Activated CD4-positive, alpha-beta T cell treated with anti-CD3 and anti-CD28 coated beads, Interleukin-2, amount 10 ng/mL, durations not matched to agents 24 days and 14 days (primary cell): Measurements from ENCODE around the gene RASSF7. TPM values are rescaled to one million over a fixed set of nuclear protein-coding genes. Genes with fewer than 3 reads are reported as not detected.

ENCODE experiments used
- DNase-seq: peaks from one replicate; pipeline ENCODE4 v3.0.0; 2022
- H3K27ac Mint-ChIP-seq: one replicate; pipeline ENCODE4 v1.8.0; 2022; ENCODE audit warnings: mild to moderate bottlenecking, mixed read lengths
- H3K27me3 Mint-ChIP-seq: one replicate; pipeline ENCODE4 v1.8.0; 2022; ENCODE audit warnings: mixed read lengths
- H3K36me3 Mint-ChIP-seq: one replicate; pipeline ENCODE4 v1.8.0; 2022; ENCODE audit warnings: low read depth, mild to moderate bottlenecking, mixed read lengths
- H3K4me1 Mint-ChIP-seq: one replicate; pipeline ENCODE4 v1.8.0; 2021; ENCODE audit warnings: mixed read lengths
- H3K4me3 Mint-ChIP-seq: one replicate; pipeline ENCODE4 v1.8.0; 2022; ENCODE audit warnings: mild to moderate bottlenecking, moderate library complexity, mixed read lengths
- H3K9me3 Mint-ChIP-seq: one replicate; pipeline ENCODE4 v1.8.0; 2021; ENCODE audit warnings: mixed read lengths
- intact Hi-C: fragments of 100-400 bp; cut with micrococcal nuclease; formaldehyde crosslinking; loops from one replicate; pipeline ENCODE4 v1.15.1; 2023
- total RNA-seq: library from RNA; stranded (reverse); gene quantifications from 2 replicates; pipeline ENCODE4 v1.2.3, GENCODE V29; 2022

Gene RASSF7
- total RNA-seq, 1 donor from 2014 or later: 21.8 TPM

DNA sequence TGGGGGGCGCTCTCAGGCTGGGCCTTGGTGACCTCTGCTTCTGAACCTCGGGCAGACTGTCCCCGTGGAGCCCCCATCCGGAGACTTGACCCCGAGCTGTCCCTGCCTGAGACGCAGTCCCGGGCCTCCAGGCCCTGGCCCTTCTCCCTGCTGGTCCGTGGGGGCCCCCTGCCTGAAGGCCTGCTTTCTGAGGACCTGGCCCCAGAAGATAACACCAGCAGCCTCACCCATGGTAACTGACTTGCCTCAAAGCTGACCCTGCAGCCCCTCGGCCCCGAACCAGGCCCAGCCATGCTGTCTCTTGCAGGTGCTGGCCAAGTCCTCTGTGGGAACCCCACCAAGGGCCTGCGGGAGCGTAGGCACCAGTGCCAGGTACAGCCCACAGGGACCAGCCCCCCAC is 9.2 kb upstream of the RASSF7 start:
- no peak for DNase-seq
- Mint-ChIP-seq H3K9me3 (no peaks in the 10 kb centered on the region), H3K36me3 (no peaks in the 10 kb centered on the region), H3K4me3 (no peak overlapping the region), H3K4me1 (no peaks in the 10 kb centered on the region), H3K27me3 (peaks cover 4% of the 10 kb centered on the region), H3K27ac (no peak overlapping the region)
- intact Hi-C loops: no loop called here

- Mint-ChIP-seq H3K27ac (no peak overlapping the region), H3K4me1 (no peaks in the 10 kb centered on the region), H3K27me3 (peaks cover 15% of the 10 kb centered on the region), H3K36me3 (no peaks in the 10 kb centered on the region), H3K9me3 (no peaks in the 10 kb centered on the region), H3K4me3 (no peak overlapping the region)
- DNase-seq: no peak
- intact Hi-C loops: no loop called here
Measured at GRCh38 chr11:553083-553987, 7.4 kb upstream of the RASSF7 start.

GRCh38 chr11:553988-554340 is 6.8 kb upstream of the RASSF7 start:
- Mint-ChIP-seq H3K27ac (no peak overlapping the region), H3K9me3 (no peaks in the 10 kb centered on the region), H3K36me3 (no peaks in the 10 kb centered on the region), H3K4me1 (no peaks in the 10 kb centered on the region), H3K27me3 (peaks cover 15% of the 10 kb centered on the region), H3K4me3 (peak overlapping the region; percentile 34)
- DNase-seq: no peak
- intact Hi-C loops: loop anchor here (2.0 kb wide), 1 partner anchor 17 kb away; the partner anchor contains the start of gene LRRC56

- Mint-ChIP-seq H3K27ac (no peak overlapping the region), H3K36me3 (no peaks in the 10 kb centered on the region)
Measured at GRCh38 chr11:554428-555226, 6.1 kb upstream of the RASSF7 start.

DNA sequence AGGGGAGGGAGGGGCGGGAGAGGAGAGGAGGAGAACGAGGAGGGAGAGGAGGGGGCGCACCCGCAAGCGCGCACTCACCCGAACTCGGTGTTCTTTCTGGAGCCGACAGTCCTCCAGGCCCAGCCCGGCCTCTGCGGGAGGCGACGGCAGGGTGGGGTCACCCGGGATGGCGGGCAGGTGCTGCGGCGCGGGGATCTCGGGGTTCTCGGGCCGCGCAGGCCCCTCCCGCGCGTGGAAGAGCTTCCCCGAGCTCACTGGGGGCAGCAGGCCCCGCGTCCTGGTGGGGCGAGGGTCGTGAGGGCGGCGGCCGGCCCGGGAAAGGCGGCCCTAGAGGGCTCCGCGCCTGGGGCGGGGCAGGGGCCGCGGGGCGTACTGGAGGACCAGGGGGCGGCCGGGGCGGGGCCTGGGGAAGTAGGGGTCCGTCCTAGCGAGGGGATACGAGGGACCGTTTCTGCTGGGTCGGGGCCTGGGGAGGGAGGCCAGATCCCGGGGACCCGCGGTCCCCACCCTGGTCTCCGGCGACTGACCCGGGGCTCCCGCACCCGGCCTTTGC is 5.5 kb upstream of the RASSF7 start:
- H3K27me3 Mint-ChIP-seq: peaks cover 15% of the 10 kb centered on the region
- peaks cover 4% of the 10 kb centered on the region for H3K4me1 Mint-ChIP-seq
- H3K4me3 Mint-ChIP-seq: peak overlapping the region; percentile 51
- H3K27ac Mint-ChIP-seq: no peak overlapping the region
- H3K36me3 Mint-ChIP-seq: no peaks in the 10 kb centered on the region
- no peaks in the 10 kb centered on the region for H3K9me3 Mint-ChIP-seq
- no peak for DNase-seq
- intact Hi-C loops: loop anchor here (1.0 to 2.0 kb wide), 2 partner anchors 19 to 168 kb away; partner anchors contain the start of gene LRRC56

More at GRCh38 chr11:554428-555226, 6.1 kb upstream of the RASSF7 start:
- no peaks in the 10 kb centered on the region for H3K9me3 Mint-ChIP-seq
- intact Hi-C loops: loop anchor here (1.0 to 2.0 kb wide), 2 partner anchors 18 to 169 kb away; partner anchors contain the start of gene LRRC56
- H3K4me3 Mint-ChIP-seq: peak overlapping the region; percentile 51
- peak; percentile 93 for DNase-seq
- peaks cover 15% of the 10 kb centered on the region for H3K27me3 Mint-ChIP-seq
- H3K4me1 Mint-ChIP-seq: no peaks in the 10 kb centered on the region

- H3K9me3 Mint-ChIP-seq: no peaks in the 10 kb centered on the region
- H3K27me3 Mint-ChIP-seq: peaks cover 15% of the 10 kb centered on the region
- H3K36me3 Mint-ChIP-seq: no peaks in the 10 kb centered on the region
- H3K27ac Mint-ChIP-seq: no peak overlapping the region
- DNase-seq: peak; percentile 78
- H3K4me3 Mint-ChIP-seq: peak overlapping the region; percentile 35
- peaks cover 4% of the 10 kb centered on the region for H3K4me1 Mint-ChIP-seq
- intact Hi-C loops: loop anchor here (1.0 to 2.0 kb wide), 2 partner anchors 19 to 167 kb away; partner anchors contain the start of gene LRRC56
Measured at GRCh38 chr11:555780-556661, 4.7 kb upstream of the RASSF7 start.

DNA sequence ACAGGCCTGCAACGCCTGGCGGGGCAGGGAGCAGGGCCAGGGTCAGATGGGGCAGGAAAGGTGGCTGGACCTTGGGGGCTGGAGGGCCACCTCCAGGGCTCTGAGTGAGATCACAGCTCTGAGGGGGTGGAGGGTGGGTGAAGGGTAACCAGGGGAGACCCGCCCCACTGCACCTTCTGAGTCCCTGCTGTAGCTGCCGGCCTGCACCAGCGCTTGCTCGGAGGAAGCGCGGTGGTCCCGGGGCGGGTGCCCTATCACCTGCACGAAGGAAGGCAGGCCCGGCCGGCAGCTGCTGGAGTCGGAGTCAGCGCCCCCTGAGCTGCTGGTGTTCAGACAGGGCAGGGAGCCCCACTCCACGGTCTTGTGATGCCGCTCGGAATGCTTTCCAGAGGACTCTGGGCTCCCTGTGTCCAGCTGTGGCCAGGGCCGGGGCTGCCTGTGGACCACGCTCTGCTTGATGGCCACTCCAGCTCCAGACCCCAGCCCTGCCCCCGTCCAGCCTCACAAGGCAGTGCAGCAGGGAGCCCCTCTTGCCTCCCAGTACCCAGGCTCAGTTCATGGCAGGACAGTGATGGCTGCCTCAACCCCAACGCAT is 4.0 kb upstream of the RASSF7 start:
- Mint-ChIP-seq H3K27ac (no peak overlapping the region), H3K27me3 (peaks cover 15% of the 10 kb centered on the region), H3K36me3 (peaks cover 2% of the 10 kb centered on the region), H3K4me1 (peaks cover 8% of the 10 kb centered on the region), H3K9me3 (no peaks in the 10 kb centered on the region), H3K4me3 (peak overlapping the region; percentile 35)
- intact Hi-C loops: no loop called here
- no peak for DNase-seq

GRCh38 chr11:557328-558132 is 3.2 kb upstream of the RASSF7 start:
- intact Hi-C loops: no loop called here
- H3K36me3 Mint-ChIP-seq: peaks cover 2% of the 10 kb centered on the region

DNA sequence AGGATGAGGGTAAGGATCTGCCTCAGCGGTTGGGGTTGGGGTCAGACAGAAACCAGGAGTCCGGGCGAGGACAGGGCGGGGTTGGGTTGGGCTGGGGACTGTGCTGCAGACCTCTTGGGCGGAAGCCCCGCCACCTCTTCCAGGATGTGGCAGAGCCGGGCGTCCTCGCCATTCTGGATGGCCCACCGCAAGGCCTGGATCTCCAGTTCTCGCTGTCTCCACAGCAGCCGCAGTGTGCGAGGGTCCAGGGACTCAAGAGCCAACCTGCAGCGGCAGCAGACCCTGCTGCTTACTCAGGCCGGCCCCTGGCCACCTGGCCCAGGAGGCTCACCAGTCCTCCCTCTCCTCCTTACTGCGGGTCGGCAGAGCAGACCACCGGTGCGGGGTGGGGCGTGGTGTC is 2.3 kb upstream of the RASSF7 start:
- H3K4me1 Mint-ChIP-seq: peaks cover 9% of the 10 kb centered on the region
- H3K27me3 Mint-ChIP-seq: peaks cover 15% of the 10 kb centered on the region
- H3K36me3 Mint-ChIP-seq: peaks cover 3% of the 10 kb centered on the region
- H3K4me3 Mint-ChIP-seq: no peak overlapping the region
- intact Hi-C loops: no loop called here
- DNase-seq: no peak
- H3K27ac Mint-ChIP-seq: no peak overlapping the region
- no peaks in the 10 kb centered on the region for H3K9me3 Mint-ChIP-seq

More at GRCh38 chr11:557328-558132, 3.2 kb upstream of the RASSF7 start:
- Mint-ChIP-seq H3K9me3 (no peaks in the 10 kb centered on the region), H3K4me1 (peaks cover 8% of the 10 kb centered on the region), H3K27ac (no peak overlapping the region), H3K27me3 (peaks cover 15% of the 10 kb centered on the region), H3K4me3 (no peak overlapping the region)
- no peak for DNase-seq

DNA sequence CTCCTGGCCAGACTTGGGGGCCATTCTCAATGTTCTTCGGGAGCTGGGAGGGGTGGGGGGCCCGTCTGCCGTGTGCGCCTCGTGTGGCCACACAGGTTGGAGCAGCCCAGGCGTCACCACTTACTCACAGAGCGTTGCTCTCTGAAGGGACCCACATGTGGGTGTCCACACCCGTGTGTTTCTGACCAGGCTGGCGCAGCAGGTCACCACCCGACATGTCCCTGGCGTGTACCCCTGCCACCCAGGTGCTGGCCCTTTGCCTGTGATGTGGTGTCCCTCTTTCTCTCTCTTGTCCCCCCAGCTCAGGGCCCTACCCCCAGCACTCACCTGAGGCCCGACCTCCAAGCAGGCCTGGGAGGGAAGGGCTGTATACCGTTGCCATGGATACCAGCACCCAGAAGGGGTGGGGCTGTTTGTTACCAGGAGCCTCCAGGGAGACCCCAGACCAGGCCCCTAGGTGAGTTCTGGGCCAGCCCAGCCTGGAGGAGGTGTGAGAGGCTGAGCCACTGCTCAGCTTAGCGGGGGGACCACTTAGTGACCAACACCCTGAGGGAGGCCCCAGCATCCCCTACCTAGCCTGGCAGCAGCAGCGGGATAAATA is 1.6 kb upstream of the RASSF7 start:
- intact Hi-C loops: no loop called here
- Mint-ChIP-seq H3K36me3 (peaks cover 6% of the 10 kb centered on the region), H3K27ac (no peak overlapping the region), H3K27me3 (peaks cover 15% of the 10 kb centered on the region), H3K4me3 (no peak overlapping the region), H3K4me1 (peaks cover 11% of the 10 kb centered on the region), H3K9me3 (no peaks in the 10 kb centered on the region)
- DNase-seq: peak; percentile 69

DNA sequence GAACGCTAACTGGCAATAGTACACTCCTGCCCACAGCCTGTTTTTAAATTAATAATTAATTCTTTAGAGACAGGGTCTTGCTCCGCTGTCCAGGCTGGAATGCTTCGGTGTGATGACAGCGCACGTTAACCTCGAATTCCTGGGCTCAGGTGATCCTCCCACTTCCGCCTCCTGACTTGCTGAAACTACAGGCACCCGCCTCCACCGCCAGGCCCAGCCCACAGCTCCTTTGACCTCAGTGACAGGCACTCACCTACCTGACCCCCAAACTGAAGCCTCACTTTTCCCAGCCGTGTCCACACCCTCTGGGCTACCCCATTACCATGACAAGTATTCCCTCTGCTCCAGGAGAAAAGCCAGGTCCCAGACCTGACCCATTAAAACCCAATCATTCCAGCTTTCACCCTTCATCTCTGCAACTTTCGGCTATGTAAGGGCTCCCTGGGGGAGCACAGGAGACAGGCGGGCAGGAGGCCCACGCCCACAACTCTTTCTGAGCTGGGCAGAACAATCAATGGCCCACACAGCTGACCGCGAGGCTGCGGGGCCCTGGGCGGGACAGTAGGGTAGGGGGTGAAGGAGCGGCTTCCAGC is 962 bp upstream of the RASSF7 start:
- Mint-ChIP-seq H3K4me1 (peaks cover 11% of the 10 kb centered on the region), H3K27ac (peak overlapping the region; percentile 7), H3K9me3 (no peaks in the 10 kb centered on the region), H3K36me3 (peaks cover 9% of the 10 kb centered on the region), H3K4me3 (peak overlapping the region; percentile 92), H3K27me3 (peaks cover 15% of the 10 kb centered on the region)
- intact Hi-C loops: loop anchor here (2.0 kb wide), 1 partner anchor 17 kb away; the partner anchor contains the start of gene PHRF1
- peak; percentile 69 for DNase-seq
